Measurements from ENCODE around the gene HHAT. TPM values are rescaled to one million over a fixed set of nuclear protein-coding genes. Genes with fewer than 3 reads are reported as not detected.

The HHAT gene
- total RNA-seq, 1 donor from 2014 or later = 2.4 TPM

DNA sequence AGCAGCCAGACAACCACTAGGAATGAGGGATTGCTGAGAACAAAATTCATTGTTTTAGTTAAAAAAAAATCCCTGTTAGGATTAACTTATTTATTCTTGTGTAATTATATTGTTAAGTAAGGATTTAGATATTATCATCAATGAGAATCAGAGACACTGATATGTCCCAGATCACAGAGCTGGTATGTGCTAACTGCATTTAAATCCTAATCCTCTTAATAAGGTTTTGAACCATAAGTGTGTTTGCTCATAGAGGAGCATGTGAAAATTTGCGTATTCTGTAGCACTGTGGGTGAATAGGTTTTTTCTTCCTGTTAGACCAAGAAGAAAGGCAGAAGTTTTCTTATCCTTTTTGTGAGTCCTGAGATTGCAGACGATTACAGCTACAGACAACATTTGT lies 147.1 kb downstream of the HHAT start:
- no peak for DNase-seq (ENCODE audit: low spot score in 2 of 2)
- no peak for FAIRE-seq

DNA sequence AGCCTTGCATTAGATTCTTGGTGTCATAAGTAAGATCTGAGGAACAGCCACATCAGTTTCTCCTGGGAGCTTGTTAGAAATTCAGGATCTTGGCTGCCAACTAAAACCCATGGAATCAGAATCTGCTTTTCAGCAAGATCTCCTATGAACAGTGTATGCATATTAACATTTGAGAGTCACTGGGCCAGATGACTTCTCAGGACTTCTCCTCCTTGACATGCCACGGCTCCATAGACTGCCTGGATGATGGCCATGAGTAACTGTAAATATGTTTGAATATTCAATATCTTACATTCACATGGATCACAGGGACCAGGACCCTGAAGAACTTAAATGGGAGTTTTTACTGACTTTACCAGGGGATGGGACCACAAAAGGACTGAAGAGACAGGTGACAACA lies 148.0 kb downstream of the HHAT start:
- DNase-seq (ENCODE audit: low spot score in 2 of 2) (no peak), FAIRE-seq (no peak)

DNA sequence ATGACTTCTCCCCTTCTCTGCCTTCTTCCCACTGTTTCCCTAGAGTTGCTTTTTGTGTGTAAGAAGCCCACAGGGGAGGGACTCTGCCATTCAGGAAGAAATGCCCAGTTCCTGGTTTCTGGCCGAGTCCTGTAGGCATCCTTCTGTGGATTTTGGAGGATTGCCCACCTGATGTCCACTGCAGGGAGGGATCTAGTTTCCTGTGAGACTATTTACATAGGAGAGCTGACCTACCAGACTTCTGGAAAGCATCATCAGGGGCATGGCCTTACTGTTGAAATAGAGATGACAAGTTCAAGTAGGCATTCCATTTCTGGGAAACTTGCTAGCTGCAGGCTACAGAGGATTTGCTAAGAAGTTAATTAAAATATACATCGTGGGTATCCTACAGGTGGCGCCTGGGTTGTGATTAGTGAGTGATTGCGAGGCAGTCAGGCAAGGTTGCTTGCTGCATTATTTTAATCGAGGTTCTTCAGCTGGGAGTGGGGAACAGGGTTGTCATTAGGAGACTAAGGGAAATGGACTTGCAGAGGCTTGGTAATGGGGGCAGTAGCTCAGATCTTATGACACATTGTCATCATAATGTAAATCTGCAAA lies 148.7 kb downstream of the HHAT start:
- DNase-seq (ENCODE audit: low spot score in 2 of 2) (no peak), FAIRE-seq (no peak)

DNA sequence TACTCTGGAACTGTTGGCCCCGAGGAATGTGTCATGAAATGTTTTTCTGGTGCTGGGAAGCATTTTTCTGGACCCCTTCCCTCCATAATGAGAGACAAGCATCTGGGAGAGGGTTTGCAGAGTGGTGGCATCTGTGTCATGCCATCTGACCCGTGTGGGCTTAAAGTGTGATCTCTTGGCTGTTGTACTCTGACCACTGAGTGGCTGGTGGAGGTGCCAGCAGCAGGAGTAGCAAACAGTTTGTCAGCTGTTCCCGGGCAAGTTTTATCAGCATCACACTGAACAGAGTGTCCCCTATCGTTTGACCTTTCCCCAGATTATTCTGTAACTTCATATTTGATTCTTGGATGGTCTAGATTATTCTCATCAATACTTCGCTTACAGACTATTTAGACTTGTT lies 150.1 kb downstream of the HHAT start:
- FAIRE-seq (no peak), DNase-seq (ENCODE audit: low spot score in 2 of 2) (no peak)

DNA sequence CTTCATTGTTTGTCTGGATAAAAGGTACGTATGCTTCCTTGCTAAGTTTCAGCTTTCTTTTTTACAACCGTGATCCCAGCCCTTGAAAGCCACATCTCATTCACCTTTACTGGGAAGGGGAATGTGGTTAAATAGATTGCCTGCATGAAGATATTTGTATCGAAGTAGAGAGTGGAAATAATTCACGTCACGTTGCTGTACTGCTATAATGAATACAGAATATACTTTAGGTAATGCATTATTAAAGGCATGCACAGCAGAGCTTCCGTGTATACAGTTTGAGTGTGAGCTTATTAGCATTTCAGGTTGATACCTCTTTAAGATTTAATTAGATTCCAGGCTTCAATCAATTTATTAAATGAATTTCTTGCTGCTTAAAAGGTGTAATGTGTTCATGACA lies 153.8 kb downstream of the HHAT start:
- DNase-seq (ENCODE audit: low spot score in 2 of 2) (no peak), FAIRE-seq (no peak)

DNA sequence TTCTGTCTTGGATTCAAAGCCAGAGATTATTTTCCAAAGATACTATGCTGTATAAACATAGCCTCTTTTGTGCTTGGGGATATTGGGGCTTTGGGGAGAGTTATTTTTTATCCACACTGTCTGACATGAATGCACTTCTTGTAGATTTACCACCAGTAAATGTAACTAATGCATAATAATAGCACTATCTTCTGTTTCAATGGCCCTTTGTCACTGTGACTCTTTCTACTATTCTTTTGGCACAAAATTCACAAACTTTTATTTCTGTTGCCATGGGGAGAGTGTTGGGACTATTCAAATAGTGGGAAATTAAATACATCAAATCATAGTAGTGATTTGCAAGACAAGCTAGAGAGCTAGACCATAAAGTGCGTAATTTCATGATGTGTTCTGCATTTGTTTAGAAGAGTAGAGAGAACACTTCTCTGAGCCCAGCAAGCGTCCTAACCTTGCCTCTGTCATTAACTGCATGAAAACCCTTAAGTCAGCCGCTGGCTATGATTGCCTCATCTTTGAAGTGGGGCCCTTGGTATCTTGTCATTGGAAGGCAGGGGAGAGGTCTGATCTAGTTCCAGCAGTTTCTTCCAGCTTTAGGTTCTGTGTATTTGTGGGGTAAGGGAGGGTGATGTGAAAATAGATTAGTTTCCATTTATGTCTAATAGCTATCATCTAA lies 154.4 kb downstream of the HHAT start:
- DNase-seq (ENCODE audit: low spot score in 2 of 2) (no peak), FAIRE-seq (no peak)

DNA sequence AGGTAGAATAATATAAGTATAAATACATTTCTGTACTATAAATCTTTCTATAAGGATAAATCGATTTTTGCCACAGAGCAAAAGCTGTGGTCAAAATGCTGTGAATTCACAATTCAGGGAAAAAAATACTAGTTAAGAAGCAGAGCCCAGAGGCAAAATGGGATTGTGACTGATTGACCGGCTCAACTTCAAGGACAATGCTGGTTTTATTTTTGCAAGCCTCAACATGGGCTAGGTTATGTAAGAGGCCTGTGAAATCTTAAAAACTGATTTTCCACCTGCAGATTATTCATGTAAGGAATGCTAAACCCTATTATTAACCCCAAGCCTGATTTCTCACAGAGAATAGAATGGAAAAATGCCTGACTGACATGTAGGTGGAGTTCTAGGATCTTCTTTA lies 155.1 kb downstream of the HHAT start:
- FAIRE-seq (no peak), DNase-seq (ENCODE audit: low spot score in 2 of 2) (no peak)

DNA sequence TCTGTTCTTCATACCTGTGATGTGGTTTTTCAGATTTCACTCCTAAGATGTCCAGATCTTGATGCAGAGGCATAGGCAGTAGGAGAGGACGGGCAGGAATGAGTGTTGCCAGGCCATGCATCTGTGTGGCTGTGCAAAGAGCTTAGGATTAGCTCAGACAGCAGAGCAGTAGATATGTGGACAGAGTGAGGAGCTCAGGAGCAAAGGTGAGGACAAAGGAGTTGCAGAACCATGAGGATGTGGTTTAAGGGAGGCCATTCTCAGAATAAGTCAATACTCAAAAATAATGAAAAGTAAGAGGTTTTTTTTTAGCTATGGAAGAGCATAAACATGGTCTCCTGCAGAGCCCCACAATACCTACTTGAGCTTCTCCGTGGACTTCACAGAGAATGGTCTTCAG lies 158.3 kb downstream of the HHAT start:
- FAIRE-seq (no peak), DNase-seq (ENCODE audit: low spot score in 2 of 2) (no peak)

DNA sequence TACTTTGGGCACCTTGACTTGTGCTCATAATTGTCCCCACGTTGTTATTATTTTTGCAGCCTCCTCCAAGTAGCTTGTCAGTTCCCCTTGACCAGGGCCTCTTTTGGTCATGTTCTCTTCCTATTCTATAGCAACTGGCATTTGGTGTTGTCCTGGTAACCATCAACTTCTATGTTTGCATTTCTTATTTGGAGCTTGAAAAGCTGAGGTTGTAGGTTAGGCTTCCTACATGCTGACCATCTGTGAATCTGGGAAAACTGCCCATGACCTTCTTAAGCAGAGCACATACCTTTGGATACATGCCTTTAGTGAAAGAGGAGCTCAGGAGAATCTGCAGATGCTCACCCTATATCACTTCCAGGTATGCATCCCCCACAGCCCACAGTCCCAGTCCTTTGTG lies 160.8 kb downstream of the HHAT start:
- FAIRE-seq (no peak), DNase-seq (ENCODE audit: low spot score in 2 of 2) (no peak)

DNA sequence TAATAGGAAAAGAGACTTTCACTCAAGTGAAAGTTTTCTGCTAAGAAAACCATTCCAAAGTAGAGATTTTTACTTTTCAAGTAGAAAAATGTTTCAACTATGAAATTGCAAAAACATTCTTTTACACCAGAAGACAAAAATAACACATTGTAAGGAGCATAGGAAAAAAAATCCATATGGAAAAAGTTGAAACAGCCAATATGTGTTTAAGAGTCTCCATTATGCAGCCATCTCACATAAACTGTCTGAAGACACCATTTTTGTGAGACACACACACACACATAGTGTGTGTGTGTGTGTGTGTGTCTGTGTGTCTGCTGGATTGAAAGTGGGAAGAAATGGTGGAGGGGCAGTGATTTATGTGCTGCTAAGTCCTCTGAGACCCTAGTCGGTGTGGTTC lies 162.1 kb downstream of the HHAT start:
- FAIRE-seq (no peak), DNase-seq (ENCODE audit: low spot score in 2 of 2) (no peak)

DNA sequence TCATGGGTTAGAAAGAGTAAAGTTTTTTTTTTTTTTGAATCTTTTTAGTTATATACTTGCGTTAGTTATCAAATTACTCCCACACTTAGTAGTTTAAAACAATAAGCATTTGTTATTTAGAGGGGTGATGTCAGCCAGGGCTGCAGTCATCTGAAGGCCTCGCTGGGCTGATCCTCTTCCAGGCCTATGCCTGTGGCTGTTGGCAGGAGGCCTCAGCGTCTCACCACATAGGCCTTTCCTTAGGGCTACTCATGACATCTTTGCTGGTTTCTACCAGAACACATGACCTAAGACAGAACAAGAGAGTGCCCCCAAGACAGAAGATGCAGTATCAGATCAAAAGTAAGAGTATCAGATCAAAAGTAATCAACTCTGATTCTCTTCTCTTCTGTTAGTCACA lies 167.4 kb downstream of the HHAT start:
- no peak for FAIRE-seq
- DNase-seq (ENCODE audit: low spot score in 2 of 2) = no peak

DNA sequence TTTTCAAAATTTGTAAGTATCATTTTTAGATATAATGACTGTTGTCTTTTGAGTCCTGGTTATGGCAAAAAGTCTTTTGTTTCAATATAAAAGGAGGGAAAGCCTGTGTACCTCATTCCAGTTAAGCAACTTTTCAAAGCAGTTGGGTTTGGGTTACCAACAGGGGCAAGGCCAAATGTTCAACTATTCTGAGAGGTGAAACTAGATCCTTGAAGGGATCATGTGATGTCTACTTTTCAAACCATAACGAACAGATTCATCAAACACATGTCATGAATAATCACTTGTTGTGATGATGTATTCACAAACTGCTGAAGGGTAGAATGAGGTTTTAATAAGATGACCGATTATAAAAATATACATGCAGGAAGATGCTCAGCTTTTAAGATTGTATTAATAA lies 171.3 kb downstream of the HHAT start:
- DNase-seq (ENCODE audit: low spot score in 2 of 2) (no peak), FAIRE-seq (no peak)

DNA sequence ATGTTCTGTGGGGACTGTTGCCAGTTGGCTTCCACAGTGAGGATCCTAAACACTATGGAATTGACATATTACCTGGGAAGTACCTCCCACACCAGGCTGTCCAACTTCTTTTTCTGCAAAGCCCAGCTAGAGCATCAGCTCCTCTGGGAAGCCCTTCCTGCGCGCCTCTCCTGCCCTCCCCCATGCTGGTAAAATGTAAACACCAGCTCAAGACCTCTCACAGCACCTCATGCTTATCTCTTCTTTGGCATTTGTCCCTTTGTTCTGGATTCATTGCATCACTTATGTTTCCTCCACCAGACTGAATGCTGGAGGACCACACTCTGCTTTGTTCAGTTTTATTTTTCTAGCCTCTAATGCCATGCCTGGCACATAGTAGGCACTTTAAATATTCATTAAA lies 172.1 kb downstream of the HHAT start:
- FAIRE-seq = no peak
- no peak for DNase-seq (ENCODE audit: low spot score in 2 of 2)

DNA sequence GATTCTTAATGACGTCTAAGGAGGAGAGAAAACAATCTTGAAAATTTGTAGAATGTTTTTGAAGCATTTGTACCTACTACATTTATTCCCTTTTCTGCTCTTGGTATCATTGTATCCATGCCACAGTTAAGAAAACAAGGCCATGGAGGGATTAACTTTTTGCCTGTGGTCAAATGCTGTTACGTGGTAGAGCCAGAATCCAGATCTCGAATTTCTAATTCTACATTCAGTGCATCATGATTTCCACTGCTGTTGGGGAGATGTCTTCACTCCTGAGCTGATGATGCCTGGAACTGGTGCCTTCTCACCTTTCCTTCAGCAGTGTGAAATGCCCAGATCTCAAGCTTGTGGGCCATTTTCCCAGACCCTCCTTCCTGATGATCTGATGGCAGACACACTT lies 175.6 kb downstream of the HHAT start:
- no peak for DNase-seq (ENCODE audit: low spot score in 2 of 2)
- no peak for FAIRE-seq

DNA sequence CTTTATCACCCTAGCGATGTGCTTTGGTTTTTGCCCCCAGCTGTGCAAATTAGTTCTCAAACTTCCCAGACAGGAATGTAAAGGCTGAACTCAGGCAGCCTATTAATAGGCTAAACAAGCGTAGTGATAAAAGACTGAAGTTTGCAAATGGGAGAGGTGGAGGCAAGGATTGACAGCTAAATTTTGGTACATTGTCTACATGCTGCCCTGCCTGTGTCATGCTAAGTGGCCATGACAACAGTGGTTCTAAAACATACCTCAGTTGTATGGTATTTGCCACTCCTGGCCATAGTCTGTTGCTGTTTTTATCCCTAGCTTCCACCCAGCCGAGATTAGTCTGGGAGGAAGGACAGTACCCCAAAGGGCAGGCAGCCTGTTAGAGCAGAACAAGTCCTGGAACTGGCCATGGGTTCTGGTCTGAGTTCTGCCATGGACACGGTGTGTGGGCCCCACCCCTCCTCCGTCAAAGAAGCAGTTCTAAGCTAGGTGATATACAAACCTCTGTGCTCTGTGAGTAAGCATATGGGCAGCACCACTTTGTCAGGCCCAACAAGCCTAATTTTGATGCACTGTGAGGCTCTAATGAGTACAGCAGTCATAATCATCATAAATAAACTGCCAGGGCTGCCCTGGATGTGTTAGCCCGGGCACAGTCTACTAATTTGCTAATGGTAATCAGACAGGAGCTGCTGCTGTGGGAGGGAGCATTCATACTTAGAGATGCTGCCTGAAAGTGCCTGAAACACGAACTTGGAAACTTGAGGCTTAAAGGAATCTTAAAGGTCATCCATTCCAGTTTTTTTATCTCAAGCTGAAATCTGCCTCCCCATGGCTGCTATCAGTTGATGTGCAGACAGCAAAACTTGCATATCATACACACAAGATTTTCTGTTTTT lies 177.1 kb downstream of the HHAT start:
- FAIRE-seq (no peak), DNase-seq (ENCODE audit: low spot score in 2 of 2) (no peak)

DNA sequence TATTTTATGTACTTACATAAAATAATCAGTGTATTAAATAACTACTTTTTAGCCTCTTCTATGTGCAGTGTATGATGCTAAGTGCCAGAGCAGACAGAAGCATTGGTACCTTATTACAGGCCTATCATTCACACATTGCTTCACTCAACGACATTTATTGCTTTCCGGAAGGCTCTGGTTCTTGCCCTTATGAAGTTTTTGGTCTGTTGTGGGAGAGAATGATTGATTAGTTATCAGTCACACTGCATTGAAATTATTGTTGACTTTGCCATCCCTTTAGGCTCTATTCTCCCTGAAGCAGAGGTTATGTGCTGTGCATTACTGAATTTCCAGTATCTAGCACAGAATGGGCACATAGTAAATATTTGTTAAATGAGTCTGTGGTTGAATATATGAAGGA lies 178.0 kb downstream of the HHAT start:
- DNase-seq (ENCODE audit: low spot score in 2 of 2) (no peak), FAIRE-seq (no peak)

DNA sequence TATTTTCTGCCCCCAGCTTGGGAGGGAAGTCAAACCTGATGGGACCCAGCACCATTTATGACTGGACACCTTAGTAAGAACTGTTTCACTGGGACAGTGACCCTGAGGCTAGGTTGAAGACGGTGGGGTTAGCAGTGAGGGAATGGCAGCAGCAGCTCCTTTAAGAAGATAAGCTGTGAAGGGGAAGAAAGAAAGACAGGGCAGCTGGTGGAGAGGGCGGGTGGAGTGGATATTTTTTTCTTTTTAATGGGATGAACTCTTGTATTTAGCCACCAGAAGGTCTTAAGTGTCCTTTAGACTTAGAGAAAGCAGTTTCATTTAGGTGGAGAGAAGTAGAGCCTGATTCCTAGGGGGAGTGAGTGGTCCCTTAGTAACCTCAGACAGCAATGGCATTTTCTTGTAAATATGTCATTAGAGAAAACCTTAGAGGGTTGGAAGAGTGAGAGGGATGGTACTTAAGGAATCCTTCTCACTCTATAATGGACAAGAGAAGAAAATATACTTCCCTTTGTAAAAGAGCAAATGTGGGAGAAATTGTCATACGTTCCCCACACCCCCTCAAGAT lies 187.5 kb downstream of the HHAT start:
- DNase-seq (ENCODE audit: low spot score in 2 of 2) (no peak), FAIRE-seq (no peak)

DNA sequence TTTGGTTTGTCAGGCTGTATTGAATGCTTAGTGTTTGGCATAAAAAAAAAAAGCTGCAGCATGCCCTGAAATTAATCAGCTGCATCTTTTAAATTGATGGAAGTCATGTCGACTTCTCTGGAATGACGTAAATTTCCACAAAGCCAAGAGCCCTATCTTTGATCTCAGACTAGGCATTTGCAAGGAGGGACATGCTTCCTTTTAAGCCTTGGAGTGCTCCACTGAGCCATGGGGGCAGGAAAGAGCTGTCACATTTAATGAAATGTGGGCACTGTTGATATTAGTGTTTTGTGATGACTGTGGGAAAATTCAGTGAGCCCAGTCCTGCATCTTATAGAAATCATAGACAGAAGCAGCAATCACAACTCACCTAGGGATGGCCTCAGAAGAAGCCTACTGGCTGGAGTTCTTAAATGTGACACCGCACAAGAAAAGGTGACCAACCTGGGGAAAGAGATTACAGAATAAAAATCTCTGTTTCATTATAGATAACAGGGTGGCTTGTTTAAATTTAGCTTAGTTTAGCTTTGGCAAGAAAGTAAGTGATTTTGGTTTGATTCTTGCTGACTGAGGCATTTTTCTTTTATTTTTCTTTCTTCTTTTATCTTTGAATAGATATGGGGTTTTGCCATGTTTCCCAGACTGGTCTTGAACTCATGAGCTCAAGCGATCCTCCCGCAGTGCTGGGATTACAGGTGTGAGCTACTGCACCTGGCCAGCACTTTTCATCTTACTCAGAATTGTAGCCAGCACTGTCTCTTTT lies 188.2 kb downstream of the HHAT start:
- FAIRE-seq (no peak), DNase-seq (ENCODE audit: low spot score in 2 of 2) (no peak)

DNA sequence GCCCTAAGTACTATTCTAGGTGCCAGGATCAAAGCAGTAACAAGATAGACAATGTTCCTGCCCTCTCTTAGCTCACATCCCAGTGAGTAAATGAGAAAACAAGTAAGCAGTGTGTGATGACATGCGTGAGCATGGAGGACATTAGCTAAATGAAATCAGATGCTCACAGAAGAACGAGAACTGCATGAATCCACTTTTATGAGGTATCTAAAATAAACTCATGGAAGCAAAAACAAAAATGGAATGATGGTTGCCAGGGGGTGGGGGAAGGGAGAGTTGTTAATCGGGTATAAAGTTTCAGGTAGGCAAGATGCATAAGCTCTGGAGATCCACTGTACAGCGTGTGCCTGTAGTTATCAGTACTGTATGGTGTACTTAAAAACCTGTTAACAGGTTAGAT lies 195.1 kb downstream of the HHAT start:
- no peak for DNase-seq (ENCODE audit: low spot score in 2 of 2)
- no peak for FAIRE-seq

DNA sequence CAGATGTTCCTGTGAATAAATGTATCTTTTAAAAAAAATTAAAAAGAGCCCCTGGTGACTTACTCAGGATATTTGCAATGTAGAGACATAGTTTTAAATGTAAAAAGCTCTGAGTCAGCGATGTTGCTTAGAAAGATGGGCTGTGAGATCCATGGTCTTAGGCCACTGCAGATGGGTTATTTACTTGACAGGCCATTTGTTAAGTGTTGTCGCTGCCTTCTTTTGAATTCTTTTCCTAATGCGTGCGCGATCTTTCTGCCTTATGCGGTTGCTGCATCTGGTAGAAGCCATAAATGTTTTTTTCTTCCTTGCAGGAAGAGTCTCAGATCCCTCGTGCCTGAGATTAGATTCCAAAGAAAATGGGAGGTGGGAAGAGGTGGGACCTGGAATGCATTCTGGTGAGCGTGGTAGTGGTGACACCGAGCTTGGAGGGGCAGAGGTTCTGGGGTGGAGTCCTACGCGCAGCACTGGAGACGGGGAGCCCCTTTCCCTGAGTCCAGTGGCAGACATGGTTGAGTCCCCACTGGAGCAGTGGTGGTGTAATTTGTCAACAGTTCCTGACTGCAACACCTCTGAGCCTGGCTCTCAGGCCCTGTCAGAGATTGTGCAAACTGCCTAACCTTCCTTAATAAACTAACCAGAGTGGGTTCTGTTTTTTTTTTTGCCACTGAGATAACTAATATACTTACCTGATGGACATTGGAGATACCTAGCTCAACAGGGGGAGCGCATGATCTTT lies 197.2 kb downstream of the HHAT start:
- DNase-seq (ENCODE audit: low spot score in 2 of 2) = no peak
- FAIRE-seq = no peak

Data from frontal cortex (tissue), 4 donors.